ENCODE data around the gene TMEM184B.

DNA sequence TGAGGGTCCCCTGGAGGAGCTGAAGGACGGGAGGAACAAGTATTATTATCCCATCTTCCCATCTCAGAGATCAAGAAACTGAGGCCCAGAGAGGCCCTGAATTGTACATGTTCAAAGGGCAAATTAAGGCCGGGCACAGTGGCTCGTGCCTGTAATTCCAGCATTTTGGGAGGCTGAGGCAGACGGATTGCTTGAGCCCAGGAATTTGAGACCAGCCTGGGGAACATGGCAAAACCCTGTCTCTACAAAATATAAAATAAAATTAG, 99.2 kb downstream of the TMEM184B start:
- TF ChIP-seq, protein P1, sequence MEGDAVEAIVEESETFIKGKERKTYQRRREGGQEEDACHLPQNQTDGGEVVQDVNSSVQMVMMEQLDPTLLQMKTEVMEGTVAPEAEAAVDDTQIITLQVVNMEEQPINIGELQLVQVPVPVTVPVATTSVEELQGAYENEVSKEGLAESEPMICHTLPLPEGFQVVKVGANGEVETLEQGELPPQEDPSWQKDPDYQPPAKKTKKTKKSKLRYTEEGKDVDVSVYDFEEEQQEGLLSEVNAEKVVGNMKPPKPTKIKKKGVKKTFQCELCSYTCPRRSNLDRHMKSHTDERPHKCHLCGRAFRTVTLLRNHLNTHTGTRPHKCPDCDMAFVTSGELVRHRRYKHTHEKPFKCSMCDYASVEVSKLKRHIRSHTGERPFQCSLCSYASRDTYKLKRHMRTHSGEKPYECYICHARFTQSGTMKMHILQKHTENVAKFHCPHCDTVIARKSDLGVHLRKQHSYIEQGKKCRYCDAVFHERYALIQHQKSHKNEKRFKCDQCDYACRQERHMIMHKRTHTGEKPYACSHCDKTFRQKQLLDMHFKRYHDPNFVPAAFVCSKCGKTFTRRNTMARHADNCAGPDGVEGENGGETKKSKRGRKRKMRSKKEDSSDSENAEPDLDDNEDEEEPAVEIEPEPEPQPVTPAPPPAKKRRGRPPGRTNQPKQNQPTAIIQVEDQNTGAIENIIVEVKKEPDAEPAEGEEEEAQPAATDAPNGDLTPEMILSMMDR (conservative IDR thresholded peaks at IDR 0.05; ENCODE audit: low read depth in 2 of 2): no peak
- TF ChIP-seq, protein P2, sequence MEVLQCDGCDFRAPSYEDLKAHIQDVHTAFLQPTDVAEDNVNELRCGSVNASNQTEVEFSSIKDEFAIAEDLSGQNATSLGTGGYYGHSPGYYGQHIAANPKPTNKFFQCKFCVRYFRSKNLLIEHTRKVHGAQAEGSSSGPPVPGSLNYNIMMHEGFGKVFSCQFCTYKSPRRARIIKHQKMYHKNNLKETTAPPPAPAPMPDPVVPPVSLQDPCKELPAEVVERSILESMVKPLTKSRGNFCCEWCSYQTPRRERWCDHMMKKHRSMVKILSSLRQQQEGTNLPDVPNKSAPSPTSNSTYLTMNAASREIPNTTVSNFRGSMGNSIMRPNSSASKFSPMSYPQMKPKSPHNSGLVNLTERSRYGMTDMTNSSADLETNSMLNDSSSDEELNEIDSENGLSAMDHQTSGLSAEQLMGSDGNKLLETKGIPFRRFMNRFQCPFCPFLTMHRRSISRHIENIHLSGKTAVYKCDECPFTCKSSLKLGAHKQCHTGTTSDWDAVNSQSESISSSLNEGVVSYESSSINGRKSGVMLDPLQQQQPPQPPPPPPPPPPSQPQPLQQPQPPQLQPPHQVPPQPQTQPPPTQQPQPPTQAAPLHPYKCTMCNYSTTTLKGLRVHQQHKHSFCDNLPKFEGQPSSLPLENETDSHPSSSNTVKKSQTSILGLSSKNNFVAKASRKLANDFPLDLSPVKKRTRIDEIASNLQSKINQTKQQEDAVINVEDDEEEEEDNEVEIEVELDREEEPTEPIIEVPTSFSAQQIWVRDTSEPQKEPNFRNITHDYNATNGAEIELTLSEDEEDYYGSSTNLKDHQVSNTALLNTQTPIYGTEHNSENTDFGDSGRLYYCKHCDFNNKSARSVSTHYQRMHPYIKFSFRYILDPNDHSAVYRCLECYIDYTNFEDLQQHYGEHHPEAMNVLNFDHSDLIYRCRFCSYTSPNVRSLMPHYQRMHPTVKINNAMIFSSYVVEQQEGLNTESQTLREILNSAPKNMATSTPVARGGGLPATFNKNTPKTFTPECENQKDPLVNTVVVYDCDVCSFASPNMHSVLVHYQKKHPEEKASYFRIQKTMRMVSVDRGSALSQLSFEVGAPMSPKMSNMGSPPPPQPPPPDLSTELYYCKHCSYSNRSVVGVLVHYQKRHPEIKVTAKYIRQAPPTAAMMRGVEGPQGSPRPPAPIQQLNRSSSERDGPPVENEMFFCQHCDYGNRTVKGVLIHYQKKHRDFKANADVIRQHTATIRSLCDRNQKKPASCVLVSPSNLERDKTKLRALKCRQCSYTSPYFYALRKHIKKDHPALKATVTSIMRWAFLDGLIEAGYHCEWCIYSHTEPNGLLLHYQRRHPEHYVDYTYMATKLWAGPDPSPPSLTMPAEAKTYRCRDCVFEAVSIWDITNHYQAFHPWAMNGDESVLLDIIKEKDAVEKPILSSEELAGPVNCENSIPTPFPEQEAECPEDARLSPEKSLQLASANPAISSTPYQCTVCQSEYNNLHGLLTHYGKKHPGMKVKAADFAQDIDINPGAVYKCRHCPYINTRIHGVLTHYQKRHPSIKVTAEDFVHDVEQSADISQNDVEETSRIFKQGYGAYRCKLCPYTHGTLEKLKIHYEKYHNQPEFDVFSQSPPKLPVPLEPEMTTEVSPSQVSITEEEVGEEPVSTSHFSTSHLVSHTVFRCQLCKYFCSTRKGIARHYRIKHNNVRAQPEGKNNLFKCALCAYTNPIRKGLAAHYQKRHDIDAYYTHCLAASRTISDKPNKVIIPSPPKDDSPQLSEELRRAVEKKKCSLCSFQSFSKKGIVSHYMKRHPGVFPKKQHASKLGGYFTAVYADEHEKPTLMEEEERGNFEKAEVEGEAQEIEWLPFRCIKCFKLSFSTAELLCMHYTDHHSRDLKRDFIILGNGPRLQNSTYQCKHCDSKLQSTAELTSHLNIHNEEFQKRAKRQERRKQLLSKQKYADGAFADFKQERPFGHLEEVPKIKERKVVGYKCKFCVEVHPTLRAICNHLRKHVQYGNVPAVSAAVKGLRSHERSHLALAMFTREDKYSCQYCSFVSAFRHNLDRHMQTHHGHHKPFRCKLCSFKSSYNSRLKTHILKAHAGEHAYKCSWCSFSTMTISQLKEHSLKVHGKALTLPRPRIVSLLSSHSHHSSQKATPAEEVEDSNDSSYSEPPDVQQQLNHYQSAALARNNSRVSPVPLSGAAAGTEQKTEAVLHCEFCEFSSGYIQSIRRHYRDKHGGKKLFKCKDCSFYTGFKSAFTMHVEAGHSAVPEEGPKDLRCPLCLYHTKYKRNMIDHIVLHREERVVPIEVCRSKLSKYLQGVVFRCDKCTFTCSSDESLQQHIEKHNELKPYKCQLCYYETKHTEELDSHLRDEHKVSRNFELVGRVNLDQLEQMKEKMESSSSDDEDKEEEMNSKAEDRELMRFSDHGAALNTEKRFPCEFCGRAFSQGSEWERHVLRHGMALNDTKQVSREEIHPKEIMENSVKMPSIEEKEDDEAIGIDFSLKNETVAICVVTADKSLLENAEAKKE (CRISPR knock-in tag; IDR thresholded peaks at IDR 0.05): no peak
- TF ChIP-seq EZH2phosphoT487 (IDR thresholded peaks at IDR 0.05; ENCODE audit: unreplicated experiment) (no peak), POLR2AphosphoS5 (IDR thresholded peaks at IDR 0.05; ENCODE audit: low read depth) (no peak), EZH2 (IDR thresholded peaks at IDR 0.05; ENCODE audit: low read depth, unreplicated experiment) (no peak), JUNB (IDR thresholded peaks at IDR 0.05; ENCODE audit: unreplicated experiment) (no peak), STAT1 (IDR thresholded peaks at IDR 0.05; ENCODE audit: unreplicated experiment) (no peak), CREB1 (CRISPR knock-in tag; IDR thresholded peaks at IDR 0.05; ENCODE audit: low read depth) (no peak)
- TF ChIP-seq, protein P3, sequence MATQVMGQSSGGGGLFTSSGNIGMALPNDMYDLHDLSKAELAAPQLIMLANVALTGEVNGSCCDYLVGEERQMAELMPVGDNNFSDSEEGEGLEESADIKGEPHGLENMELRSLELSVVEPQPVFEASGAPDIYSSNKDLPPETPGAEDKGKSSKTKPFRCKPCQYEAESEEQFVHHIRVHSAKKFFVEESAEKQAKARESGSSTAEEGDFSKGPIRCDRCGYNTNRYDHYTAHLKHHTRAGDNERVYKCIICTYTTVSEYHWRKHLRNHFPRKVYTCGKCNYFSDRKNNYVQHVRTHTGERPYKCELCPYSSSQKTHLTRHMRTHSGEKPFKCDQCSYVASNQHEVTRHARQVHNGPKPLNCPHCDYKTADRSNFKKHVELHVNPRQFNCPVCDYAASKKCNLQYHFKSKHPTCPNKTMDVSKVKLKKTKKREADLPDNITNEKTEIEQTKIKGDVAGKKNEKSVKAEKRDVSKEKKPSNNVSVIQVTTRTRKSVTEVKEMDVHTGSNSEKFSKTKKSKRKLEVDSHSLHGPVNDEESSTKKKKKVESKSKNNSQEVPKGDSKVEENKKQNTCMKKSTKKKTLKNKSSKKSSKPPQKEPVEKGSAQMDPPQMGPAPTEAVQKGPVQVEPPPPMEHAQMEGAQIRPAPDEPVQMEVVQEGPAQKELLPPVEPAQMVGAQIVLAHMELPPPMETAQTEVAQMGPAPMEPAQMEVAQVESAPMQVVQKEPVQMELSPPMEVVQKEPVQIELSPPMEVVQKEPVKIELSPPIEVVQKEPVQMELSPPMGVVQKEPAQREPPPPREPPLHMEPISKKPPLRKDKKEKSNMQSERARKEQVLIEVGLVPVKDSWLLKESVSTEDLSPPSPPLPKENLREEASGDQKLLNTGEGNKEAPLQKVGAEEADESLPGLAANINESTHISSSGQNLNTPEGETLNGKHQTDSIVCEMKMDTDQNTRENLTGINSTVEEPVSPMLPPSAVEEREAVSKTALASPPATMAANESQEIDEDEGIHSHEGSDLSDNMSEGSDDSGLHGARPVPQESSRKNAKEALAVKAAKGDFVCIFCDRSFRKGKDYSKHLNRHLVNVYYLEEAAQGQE (IDR thresholded peaks at IDR 0.05; ENCODE audit: unreplicated experiment): no peak

All from GM23338 (cell line).